ENCODE data around the gene HS3ST5.

DNA sequence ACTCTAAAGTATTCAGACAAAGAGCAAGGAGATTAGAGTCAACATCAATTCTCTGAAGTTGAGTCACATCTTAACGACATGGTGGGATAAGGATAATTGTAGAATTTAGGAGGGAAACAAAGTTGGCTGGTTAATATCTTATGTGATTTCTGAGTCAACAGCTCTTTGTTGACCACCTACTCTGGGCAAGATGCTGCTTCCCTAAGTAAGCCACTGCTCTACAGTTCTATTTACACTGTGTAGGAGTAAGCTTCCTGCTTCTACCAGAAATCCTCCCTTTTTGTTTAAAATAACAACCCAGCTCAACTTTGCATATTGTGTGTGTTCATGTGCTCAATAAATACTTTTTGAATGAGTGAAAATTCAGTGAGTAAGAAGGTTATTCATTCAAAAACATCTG lies 3.1 kb downstream of the HS3ST5 start:
- TF ChIP-seq, protein P1, sequence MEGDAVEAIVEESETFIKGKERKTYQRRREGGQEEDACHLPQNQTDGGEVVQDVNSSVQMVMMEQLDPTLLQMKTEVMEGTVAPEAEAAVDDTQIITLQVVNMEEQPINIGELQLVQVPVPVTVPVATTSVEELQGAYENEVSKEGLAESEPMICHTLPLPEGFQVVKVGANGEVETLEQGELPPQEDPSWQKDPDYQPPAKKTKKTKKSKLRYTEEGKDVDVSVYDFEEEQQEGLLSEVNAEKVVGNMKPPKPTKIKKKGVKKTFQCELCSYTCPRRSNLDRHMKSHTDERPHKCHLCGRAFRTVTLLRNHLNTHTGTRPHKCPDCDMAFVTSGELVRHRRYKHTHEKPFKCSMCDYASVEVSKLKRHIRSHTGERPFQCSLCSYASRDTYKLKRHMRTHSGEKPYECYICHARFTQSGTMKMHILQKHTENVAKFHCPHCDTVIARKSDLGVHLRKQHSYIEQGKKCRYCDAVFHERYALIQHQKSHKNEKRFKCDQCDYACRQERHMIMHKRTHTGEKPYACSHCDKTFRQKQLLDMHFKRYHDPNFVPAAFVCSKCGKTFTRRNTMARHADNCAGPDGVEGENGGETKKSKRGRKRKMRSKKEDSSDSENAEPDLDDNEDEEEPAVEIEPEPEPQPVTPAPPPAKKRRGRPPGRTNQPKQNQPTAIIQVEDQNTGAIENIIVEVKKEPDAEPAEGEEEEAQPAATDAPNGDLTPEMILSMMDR (IDR thresholded peaks at IDR 0.05) = no peak
- no peak for TF ChIP-seq POLR2A (IDR thresholded peaks at IDR 0.05)
- no peak for TF ChIP-seq POLR2AphosphoS5 (IDR thresholded peaks at IDR 0.05)

Measured in prostate gland (tissue), 2 donors.